HG03280 (cell line): ENCODE data around the gene DDX28.
A peak's percentile ranks its signal among the peaks of the same experiment; 100 is the strongest.
"Not testable (repeated sequence)": the region's sequence is repeated elsewhere in the genome, so short reads cannot be mapped to it uniquely, and the experiment has no call there.

Experiments used
- ATAC-seq: cut with Tn5 transposase; IDR thresholded peaks from one replicate; pipeline ENCODE4 v1.9.1; 2021; ENCODE audit warnings: mild to moderate bottlenecking, moderate library complexity; ENCODE audit not compliant: unreplicated experiment

The DDX28 gene

DNA sequence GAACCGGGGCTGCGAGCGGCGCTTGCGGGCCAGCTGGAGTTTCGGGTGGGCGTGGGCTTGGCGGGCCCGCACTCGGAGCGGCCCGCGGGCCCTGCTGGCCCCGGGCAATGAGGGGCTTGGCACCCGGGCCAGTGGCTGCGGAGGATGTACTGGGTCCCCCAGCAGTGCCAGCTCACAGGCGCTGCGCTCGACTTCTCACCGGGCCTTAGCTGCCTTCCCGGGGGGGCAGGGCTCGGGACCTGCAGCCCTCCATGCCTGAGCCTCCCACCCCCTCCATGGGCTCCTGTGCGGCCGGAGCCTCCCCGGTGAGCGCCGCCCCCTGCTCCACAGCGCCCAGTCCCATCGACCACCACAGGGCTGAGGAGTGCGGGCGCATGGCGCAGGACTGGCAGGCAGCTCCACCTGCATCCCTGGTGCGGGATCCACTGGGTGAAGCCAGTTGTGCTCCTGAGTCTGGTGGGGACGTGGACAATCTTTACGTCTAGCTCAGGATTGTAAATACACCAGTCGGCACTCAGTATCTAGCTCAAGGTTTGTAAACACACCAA lies 24.7 kb downstream of the DDX28 start:
- ATAC-seq = not testable (repeated sequence)

DNA sequence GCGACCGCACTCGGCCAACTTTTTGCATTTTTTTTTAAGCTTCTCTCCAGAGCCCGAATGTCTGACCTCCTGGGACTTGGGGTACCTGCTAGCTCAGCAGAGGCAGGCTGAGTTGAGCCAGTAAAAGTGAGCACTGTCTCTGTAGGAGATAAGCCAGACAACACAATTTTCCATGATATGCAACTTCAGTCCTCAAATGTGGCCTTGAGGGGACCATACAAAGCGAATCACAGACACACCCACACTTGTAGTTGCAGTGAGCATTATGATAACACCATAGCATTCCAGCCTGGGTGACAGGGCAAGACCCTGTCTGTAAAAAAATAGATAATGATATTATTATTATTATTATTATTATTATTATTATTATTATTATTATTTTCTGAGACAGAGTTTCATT lies 26.4 kb downstream of the DDX28 start:
- no peak for ATAC-seq

DNA sequence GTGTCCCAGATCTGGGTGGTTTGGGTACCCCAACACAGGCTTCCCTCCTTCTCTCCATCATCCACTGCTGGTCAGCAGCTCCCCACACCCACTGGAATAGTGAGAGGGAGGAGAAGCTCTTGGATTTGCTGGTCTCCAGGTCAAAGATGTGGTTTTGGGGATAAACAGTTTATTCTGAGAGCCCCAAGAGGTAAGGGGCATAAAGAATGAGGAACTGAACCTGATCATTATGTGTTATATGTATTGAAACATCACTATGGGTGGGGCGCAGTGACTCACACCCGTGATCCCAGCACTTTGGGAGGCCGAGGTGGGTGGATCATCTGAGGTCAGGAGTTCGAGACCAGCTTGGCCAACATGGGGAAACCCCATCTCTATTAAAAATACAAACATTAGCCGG lies 27.6 kb downstream of the DDX28 start:
- ATAC-seq = no peak

DNA sequence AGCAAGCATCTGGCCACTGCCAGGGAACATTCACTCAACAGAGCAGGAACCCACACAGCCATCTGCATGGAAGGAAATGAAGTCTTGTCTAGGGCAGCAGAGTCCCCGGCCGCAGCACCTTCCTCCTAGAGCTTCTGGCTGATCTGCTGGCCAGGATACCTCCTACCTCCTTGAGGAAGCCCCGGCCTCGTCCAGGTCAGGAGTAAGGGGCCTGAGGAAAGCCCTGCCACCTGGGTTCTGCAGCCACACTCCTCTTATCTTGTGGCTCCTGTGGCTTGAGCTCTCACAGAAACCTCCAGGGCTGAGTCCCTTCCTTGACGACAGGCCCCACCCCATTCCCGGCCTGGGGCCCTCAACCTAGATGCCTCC lies 29.0 kb downstream of the DDX28 start:
- ATAC-seq = not testable (repeated sequence)

DNA sequence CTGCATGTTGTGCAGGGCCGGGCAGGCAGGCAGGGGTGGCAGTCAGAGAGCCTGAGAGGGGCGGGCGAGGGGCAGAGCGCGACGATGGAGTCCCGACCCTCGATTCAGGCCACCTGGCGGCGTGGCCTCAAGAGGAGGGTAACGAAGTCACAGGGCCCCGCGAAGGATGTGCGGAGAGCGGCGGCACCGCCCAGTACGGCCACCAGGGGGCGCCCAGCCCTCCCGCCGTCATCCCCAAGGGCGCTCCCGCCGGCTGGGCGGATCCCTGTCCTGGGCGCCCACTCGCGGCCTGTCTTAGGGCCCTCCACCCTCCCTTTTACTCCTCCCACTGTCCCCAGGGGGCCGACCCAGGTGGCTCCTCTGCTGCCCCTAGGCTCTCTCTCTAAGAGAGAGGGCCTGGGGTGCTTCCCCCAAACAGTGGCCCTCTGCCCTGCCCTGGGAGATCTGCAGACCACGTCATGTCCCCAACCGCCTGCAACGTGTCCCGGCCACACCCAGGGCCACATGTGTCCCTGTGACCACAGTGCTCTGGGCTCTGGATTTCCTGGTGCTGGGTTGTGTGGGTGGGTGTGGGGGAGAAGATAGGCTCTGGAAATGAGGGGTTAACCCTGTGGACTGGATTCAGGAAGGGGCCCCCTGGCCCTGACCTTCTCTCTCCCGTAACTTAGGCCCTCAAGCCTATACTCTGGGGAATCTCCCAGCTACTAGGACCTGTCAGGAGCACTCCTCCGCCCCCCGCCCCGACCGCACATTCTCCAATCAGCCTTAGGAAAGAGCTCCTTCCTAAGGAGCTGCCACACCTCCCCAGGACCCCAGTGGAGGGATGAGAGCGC lies 29.6 kb downstream of the DDX28 start:
- peak; percentile 80 for ATAC-seq

DNA sequence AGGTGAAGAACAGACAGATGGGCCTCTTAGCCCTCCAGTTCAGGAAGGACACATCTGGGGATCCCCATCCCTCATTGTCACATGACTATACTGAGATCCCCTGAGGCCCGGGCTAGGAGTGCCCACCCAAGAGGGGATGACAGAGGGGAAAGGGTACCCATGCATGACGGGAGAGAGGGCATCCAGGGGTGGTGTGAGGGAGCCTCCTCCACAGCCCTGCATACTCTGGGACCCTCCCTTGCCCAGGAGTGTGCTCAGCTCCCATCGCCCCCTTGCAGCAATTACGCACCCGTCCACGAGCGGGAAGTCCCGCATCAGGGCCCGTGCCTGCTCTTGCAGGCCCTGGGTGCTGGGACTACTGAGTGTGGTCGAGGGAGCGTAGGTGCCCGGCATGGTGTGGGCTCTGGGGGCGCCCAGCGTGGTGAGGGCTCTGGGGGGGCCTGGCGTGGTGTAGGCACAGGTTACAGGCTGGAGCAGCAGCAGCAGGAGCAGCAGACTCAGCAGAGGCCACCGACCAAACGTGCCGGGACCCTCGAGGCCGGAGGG lies 30.3 kb downstream of the DDX28 start:
- ATAC-seq = peak; percentile 3

DNA sequence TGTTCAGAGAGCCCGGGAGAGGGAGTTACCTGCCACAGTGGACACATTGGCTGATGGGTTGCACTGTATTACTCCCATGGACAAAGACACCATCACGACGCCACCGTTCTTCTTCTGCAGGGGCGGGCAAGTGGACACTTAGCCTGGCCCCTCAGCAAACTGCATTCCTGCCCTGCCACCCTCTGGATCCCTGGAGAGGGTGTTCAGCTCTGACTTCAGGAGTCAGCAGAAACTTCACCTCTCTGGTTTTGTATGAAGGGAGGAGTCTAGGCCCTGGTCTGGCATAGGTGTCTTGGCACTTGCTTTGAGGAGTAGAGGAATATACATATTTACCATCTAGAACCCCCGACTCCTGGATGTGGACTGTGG lies 33.0 kb downstream of the DDX28 start:
- ATAC-seq = no peak

DNA sequence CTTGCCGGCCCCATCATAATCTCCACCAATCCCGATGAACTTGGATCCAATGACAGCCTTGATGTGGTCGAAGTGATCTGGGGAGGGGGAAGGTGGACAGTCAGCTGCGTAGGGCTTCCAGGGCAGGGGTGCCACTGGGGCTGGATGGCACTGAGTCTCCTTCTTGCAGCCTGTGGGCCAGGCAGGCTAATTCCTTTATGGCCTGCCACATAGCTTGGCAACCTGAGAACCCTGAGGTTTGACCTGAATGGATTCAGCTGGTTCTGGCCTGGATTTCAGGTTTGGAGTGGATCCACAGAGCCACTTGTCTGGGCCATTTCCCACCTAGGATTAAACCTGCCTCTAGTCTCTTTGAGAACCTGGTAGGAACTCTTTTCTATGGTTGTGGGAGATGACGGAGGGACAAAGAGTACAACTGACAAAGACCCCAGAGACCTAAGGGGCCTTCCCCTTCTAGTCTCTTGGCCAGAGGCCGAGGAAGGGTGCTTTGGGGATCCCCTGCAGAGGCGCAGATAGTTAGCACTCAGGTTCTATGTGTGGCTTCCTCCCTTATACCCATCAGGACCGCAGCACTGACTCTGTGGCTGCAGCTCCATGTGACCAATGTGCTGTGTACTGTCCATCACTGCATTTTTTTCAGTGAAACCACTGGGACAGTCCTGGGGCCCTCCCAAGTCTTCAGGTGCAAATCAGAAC lies 33.6 kb downstream of the DDX28 start:
- no peak for ATAC-seq

DNA sequence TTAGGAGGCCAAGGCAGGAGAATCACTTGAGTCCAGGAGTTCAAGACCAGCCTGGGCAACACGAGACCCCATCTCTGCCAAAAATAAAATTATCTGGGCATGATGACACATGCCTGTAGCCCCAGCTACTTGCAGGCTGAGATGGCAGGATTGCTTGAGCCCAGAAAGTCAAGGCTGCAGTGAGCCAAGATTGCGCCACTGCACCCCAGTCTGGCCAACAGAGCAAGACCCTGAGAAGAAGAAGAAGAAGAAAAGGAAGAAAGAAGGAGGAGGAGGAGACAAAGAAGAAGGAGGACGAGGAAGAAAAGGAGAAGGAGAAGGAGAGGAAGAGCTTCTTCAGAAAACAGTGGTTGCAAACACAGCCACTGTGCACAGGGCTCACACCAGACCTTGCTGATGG lies 34.4 kb downstream of the DDX28 start:
- no peak for ATAC-seq

DNA sequence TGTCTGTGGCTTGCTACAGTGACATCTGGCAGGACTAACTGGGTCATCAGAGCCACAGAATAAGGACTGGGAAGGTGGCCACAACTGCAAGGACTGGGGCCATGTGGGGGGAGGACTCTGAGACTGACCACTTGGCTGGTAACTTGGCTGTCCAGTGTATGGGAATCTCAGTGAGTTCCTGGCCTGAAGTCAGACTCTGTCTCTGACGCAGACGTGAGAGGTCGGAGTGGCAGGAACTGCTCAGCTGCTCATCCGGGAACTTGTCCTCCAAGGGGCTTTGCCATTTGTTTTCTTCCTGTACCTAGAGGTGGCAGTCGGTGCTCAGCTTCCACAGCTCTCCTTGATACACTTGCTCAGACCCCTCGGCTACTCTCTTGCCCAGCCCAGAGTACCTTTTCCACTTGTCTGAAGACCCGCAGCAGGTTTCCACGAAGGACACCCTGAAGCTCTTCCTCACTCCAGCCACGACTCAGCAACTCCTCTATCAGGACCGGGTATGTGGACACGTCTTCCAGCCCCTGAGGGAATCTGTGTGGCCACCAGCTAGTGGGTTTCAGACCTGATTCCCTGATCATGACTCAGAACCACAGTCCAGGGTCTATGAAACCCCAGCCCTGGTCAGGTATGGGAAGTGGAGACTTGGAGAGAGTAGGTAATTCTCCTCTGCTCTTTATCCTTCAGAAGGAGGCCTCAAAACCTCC lies 35.4 kb downstream of the DDX28 start:
- no peak for ATAC-seq

DNA sequence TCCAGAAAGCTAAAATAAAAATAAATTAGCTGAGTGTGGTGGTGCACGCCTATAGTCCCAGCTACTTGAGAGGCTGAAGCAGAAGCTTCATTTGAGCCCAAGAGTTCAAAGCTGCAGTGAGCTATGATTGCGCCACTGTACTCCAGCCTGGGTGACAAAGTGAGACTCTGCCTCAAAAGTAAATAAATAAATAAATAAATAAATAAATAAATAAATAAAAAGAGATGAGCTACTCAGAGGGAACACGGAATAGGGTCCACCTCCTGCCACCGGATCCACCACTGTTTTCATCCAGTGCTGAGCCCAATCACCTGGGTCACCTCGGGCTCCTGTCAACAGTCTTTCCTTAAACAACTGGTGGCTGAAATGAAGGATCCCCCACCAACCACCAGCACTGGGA lies 36.1 kb downstream of the DDX28 start:
- no peak for ATAC-seq

DNA sequence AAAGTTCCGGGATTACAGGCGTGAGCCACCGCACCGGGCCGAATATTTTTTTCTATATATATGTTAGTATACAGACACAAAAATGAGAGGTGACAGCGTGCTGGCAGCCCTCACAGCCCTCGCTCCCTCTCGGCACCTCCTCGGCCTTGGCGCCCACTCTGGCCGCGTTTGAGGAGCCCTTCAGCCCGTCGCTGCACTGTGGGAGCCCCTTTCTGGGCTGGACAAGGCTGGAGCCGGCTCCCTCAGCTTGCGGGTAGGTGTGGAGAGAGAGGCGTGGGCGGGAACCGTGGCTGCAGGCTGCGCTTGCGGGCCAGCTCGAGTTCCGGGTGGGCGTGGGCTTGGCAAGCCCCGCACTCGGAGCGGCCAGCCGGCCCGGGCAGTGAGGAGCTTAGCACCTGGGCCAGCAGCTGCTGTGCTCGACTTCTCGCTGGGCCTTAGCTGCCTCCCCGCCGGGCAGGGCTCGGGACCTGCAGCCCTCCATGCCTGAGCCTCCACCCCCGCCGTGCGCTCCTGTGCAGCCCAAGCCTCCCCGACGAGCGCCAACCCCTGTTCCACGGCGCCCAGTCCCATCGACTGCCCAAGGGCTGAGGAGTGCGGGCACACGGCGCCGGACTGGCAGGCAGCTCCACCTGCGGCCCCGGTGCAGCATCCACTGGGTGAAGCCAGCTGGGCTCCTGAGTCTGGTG lies 40.9 kb downstream of the DDX28 start:
- no peak for ATAC-seq

DNA sequence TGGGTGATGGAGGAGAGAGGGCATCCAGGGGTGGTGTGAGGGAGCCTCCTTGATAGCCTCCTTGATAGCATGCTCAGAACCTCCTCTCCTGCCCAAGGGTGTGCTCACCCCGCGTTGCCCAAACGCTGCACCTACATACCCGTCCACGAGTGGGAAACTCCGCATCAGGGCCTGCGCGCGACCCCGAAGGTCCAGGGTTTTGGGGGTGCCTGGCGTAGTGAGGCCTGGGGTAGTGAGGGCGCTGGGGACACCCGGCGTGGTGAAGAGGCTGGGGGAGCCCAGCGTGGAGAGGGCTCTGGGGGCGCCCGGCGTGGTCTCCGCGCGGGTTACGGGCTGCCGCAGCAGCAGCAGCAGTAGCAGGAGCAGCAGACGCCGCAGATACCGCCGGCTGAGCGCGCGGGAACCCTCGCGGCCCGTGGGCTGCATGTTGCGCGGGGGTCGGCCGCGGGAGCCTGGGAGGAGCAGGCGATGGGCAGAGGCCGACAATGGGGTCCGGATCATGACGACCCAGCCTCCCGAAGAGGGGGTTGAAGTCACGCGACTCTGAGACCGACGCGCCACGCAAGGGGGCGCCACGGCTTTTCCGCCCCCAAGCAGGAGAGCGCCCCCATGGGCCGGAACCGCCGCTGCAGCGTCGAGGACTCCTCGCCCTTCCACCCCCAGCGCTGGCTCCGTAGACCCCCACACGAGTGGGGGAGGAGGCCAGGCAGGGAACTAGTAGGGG lies 42.9 kb downstream of the DDX28 start, which contains the start of gene DPEP3:
Gene DPEP3 (minus strand): TSS at position 545 of the 724 bp plus-strand sequence. CDS start 119 bp downstream, at position 426.
- no peak for ATAC-seq

DNA sequence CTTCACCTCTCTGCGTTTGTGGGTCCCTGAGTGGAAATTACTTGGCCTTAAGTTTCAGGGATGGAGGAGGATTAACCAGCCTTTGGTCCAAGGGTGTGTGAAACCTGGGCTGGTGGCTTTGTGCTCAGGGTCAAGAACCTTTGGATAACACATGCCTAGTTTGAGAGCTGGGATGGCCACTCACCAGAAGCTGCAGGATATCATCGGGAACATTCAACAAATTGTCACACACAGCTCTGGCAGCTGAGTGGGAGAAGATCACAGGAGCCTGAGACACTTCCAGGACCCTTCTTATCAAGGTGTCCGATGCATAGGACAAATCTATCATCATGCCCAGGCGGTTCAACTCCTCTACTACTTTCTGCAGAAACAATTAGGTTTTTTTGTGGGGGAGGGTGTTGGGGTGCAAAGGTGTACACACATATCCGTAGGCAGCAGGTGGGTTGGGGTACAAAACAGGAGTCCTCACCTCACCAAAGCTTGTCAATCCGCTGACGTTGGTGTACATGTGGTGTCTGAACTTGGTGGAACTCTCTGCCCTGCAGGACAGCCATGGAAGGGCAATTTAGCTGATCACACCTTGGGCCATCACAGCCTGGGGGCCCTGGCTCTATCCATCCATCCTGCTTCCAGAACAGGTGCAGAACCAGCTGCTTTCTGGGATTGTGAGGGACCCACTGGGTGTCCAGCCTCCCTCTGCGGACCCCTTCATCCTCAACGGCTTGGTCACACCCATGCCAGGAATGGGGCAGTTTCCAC lies 45.4 kb downstream of the DDX28 start:
- ATAC-seq = no peak

DNA sequence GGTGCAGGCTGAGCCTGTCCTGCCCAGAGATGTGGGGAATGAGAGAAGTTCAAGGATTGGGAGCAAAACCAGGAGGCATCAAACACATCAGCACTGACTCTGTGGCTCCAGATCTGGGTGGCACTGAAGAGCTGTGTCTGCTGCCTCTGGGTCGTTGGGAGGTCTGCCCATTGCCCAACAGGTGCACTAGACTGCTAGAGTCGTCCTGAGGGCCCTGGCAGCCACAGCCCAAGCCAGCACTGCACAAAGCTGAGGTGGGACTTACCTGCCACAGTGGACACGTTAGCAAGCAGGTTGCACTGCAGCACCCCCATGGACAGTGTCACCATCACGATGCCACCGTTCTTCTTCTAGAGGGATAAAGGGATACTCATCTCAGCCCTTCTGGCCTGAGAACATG lies 46.0 kb downstream of the DDX28 start:
- ATAC-seq = no peak

DNA sequence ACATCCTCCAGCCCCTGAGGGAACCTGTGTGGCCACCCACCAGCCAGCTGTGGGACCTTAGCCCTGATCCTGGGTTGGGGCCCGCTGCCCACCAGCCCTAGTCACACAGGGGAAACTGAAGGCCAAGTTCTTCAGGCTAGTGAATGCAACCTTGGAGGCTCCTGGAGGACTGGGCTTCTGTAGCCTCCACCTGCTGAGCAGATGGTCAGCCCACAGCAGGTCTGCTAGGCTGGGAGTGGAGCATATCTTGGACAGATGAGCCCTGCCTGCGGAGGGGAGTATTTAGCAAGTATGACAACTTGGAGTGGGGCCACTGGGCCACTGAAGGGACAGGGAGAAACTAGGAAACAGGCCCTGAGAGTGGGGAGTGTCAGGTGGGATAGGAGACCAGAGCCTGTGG lies 46.8 kb downstream of the DDX28 start:
- no peak for ATAC-seq

DNA sequence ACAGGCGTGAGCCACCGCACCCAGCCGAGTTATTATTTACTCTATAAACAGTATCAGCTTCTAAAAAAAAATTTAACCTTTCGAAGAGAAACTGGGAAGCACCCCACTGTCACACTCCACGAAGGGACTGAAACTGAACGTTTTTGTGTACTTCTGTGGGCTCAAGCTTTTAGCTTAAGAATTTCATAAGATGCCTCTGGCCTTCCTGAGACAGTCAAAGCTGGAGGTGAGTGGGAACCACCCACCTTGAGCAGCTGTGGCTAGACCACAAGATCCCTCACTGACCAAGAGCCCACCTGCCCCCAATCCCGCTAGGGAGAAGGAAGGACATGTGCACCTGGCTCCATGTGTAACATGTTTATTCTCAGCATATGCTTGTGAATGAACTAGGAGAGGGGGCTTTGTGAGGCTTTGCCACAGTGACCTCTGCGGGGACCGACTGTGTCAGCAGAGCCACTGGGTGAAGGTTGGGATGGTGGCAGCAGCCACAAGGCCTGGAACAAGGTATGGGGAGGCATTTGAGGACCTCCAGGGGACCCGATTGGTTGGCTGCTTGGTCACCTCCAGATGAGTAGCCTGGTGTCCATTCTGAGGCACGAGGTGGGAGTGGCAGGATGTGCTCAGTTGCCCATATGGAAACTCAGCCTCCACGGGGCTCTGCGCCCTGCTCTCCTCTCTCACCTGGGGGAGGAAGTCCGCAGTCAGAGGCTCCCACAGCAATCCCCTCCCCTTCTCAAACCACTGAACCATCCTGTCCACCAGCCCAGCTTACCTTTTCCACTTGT lies 47.5 kb downstream of the DDX28 start:
- ATAC-seq = no peak

DNA sequence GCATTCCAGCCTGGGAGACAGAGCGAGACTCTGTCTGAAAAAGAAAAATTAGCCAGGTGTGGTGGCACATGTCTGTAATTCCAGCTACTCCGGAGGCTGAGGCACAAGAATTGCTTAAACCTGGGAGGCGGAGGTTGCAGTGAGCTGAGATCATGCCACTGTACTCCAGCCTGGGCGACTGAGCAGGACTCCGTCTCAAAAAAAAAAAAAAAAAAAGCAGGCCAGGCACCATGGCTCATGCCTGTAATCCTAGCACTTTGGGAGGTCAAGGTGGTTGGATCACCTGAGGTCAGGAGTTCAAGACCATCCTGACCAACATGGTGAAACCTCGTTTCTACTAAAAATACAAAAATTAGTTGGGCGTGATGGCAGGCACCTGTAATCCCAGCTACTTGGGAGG lies 50.7 kb downstream of the DDX28 start:
- ATAC-seq = not testable (repeated sequence)
